ENCODE data around the gene MARK3.

DNA sequence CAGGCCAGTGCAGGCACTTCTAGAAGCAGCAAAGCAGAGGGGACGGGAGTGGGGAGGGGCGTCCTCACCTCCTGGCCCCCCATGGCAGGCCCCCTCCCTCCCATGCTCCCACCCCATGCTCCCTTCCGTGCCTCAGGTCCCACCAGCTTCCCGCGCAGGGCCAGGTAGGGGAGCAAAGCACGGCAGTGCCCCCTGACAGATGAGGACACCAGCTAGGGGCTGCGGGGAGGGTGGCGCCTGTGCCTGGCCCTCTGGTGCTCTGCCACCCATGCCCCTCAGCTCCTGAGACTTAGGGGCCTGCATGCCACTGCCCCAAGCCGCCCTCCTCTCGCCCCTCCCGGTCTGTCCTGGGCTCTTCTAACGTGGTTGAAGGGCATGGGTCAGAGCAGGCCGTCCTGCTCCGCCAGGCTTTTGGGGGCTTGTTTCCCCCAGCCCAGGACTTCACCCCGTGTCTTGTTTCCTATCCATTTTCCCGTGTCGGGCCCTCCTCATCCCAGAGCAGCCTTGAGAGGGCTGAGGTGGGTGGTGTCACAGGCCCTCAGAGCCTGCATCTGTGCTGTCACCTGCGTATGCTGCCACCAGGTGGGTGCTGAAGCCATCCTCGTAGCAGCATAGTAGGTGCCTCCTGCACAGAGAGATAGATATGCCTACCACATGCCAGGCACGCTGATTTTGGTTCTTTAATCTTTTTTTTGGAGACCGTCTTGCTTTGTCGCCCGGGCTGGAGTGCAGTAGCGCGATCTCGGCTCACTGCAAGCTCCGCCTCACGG, 154.0 kb downstream of the MARK3 start:
- TF ChIP-seq CTCF (IDR thresholded peaks at IDR 0.05), result no peak
- TF ChIP-seq POLR2A (IDR thresholded peaks at IDR 0.05), result no peak

All from lower leg skin (tissue), 3 donors.